HG03558 (cell line): ENCODE data around the gene SLC25A28.
"Not testable (repeated sequence)": the region's sequence is repeated elsewhere in the genome, so short reads cannot be mapped to it uniquely, and the experiment has no call there.

Experiments used
- ATAC-seq: cut with Tn5 transposase; IDR thresholded peaks from one replicate; pipeline ENCODE4 v1.9.1; 2021; ENCODE audit warnings: moderate number of reproducible peaks; ENCODE audit not compliant: unreplicated experiment; ENCODE audit errors: extremely low read depth

SLC25A28 gene

DNA sequence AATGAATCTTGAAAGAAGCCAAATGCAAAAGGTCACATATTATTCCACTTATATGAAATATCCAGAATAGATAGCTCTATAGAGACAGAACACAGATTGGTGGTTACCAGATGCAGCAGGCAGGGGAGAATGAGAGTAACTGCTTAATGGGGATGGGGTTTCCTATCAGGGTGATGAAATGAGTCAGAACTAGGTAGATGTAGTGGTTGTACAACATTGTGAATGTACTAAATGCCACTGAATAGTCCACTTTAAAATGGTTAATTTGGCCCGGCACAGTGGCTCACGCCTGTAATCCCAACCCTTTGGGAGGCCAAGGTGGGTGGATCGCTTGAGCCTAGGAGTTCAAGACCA lies 9.4 kb upstream of the SLC25A28 start:
- no peak for ATAC-seq

- no peak for ATAC-seq
These were observed 8.8 kb upstream of the SLC25A28 start for GRCh38 chr10:99628923-99629624.

- not testable (repeated sequence) for ATAC-seq
These were observed 4.9 kb upstream of the SLC25A28 start for GRCh38 chr10:99625124-99625523.

DNA sequence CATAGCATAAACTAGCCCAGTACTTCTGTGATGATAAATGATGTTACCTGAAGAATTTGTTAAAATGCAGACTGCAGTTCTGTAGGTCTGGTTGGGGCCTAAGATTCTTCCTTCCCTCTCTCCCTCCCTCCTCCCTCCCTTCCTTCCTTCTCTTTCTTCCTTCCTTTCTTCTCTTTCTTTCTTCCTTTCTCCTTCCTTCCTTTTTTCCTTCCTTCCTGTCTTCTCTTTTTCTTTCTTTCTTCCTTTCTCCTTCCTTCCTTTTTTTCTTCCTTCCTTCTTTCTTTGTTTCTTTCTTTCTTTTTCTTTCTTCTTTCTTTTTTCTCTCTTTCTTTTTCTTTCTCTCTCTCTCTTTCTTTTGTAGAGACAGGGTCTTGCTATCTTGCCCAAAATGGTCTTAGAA lies 3.7 kb upstream of the SLC25A28 start:
- ATAC-seq: no peak

GRCh38 chr10:99621454-99622251 lies 1.4 kb upstream of the SLC25A28 start:
- ATAC-seq: no peak

DNA sequence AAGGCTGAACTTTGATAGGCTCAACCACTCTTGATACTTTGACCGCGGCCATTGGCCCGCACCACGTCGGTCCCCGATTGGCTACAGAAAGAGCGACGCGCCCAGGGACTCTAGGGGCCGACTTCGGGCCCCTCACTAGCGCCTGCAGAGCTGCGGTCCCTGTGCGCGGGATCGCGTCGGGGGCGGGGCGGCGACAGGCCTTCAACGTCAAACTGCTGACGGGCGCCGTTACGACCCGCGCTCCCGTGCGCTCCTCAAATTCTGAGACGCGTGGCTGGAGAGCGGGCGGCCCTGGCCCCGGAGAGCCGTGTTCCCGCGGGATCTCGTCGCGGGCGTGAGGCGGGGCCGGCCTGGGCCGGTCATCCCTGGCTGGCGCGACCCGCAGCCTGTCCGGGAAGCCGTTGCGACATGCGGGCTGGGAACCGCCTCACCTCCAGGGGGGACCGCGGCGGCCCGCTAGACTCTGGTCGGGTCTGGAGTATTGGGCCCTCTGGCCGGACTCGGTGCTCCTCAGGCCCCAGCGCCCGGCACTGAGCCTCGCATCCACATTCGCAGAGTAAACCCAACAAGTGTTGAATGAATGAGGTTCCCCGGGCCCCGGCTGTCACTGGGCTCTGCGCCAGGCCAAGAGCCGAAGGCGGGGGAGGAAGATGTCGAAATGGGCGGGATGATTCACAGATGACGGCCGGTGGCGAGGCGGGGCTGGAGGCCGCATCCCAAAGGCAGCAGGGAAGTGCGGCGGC lies 643 bp upstream of the SLC25A28 start:
- ATAC-seq: peak; percentile 76

DNA sequence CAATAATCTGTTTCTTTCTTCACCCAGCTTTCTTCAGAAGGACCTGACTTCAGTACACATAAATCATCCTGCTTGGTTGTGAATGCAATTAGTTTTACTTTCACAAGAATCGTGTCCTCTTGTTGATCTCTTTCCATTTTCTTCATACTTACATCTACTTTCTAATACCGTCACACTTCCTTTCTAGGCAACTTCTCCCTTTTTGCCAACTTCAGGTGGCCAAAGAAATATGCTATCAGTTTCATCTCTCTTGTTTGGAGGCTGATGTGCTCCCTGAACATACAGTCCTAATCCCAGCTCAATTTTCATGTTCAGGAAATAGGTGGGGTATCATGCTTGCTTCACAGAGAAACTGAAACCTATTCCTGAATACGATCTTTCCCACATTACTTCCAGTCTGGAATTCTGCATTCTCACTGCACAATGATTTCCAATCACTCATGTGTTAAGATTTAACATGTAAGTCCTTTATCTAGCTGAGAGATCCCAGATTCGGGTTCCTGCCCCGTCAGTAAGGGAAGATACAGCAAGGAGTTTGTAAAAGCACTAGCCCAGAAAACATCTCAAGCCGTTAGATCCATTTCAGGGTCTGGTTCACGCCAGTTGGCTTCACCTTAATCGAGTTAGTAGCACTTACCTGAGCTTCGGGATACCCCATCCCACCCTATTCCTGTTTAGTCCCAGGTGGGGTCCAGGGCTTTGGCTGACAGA lies 994 bp downstream of the SLC25A28 start:
- no peak for ATAC-seq

DNA sequence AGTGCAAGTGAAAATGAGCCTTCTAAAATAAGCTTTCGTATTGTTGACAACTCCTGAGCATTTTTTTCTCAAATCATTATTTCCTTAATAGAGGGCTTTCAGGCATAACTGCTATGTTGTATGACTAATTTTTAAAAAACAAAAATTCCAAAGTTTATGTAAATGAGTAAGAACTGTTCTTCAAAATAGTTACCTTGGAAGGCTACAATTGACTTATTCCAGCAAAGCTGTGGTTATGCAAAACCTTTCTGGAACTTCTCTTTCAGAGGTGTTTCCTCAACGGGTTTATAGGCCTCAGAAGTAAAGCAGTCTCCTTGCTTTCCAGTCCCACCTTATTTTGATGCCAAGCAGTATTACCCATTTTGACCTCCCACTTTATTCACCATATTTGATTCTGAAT lies 2.5 kb downstream of the SLC25A28 start:
- no peak for ATAC-seq

DNA sequence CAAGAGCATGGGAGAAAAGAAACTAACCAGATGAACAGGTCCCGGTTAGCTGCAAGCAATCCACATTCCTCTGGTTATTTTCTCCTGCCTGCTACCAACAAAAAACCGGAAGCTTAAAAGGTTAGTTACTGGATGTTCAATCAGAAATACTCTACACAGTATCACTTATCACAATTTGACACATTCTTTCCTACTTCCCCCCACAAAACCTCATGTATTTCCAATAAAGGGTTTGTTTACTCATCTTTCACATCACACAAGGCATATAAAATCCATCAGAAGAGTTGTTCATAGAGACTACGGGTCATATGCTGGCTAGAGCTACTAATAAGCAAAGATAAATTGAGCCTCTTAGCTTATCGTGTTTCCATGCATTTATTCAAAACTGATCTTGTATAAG lies 4.8 kb downstream of the SLC25A28 start:
- ATAC-seq: no peak

DNA sequence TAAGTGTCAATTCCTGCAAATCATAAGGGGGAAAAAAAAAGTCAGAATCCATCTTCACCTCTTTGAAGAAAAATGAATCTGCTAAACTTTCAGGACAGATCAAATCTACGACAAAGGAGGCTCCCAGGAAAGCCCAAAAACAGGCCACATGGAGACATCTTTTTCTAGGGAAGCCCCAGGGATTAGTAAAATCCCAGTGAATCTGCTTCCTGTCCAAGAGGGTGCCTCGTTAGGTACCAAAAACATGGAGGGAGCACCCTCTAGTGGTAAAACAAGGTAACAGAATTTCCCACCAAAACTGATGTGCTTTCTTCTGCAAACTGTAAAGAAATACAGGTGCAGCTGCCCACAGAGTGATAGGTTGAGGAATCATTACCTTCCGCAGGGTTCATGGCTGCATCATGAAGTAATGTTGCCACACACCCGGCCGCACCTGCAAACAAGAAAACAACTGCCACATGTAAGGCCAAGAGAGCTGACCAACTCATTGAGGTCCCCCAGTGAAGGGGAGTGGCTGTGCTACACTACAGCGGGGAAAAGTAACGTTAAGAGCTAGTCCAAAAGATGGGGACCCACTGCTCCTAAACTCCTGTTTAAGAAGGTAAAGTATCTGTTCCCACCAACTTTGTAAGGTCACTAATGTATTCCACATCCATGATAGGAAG lies 7.9 kb downstream of the SLC25A28 start:
- ATAC-seq: no peak

- no peak for ATAC-seq
These were observed 8.9 kb downstream of the SLC25A28 start for GRCh38 chr10:99611326-99611725.

DNA sequence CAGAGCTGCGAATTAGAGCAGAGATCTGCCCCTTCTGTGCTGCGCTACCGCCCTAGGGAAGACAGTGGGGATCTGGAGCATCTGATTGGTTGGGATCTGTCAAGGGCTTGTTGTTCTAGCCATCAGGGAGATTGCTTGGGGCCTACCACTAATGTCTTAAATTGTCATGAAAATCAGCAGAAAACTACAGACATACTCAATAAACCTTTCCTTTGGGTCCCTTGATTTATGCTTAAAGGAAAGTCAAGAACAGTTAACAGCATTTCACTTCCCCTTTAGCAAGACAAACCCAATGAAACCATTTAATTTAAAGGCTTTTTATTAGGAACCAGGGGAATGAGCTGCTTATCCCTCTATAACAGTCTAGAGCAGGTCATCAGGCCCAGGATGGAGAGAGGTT lies 10.0 kb downstream of the SLC25A28 start:
- ATAC-seq: no peak

GRCh38 chr10:99609186-99609585 lies 11.1 kb downstream of the SLC25A28 start:
- no peak for ATAC-seq

DNA sequence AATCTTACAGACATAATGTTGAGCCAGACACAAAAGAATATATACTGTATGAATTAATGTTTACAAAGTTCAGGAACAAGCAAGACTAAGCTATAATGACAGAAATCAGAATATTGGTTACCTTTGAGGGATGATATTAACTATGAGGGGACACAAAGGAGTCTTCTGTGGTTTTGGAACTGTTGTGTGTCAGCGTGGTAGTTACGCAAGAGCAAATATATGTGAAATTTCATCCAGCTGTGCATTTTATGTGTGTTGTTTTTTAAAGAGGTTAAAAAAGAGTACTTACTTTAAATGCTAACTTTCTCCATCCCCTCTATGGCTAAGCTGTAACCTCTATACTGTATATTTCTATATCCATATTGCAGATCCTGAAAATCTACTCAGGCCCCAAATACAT lies 14.9 kb downstream of the SLC25A28 start:
- ATAC-seq: no peak

DNA sequence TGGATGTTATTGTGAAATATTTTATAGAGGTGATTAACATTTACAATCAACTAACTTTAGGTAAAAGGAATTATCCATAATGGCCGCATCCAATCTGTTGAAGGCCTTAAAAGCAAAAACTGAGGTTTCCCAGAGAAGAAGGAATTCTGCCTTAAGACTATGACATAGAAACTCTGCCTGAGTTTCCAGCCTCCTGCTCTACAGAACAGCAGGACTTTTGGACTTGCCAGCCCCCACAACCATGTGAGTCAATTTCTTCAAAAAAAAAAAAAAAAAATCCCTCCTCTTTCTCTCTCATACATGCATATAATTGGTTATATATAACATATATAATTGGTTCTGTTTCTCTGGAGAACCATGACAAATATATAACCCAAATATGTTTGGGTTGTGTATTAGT lies 15.4 kb downstream of the SLC25A28 start:
- no peak for ATAC-seq

GRCh38 chr10:99598781-99599509 lies 21.3 kb downstream of the SLC25A28 start:
- ATAC-seq: no peak

GRCh38 chr10:99598011-99598410 lies 22.2 kb downstream of the SLC25A28 start:
- no peak for ATAC-seq

- not testable (repeated sequence) for ATAC-seq
These were observed 23.5 kb downstream of the SLC25A28 start for GRCh38 chr10:99596708-99597107.

GRCh38 chr10:99595770-99596465 lies 24.3 kb downstream of the SLC25A28 start:
- ATAC-seq: no peak
